HT1080 (cell line): ENCODE measurements around the gene PAQR5. TPM values are rescaled to one million over a fixed set of nuclear protein-coding genes. Genes with fewer than 3 reads are reported as not detected.
A peak's percentile ranks its signal among the peaks of the same experiment; 100 is the strongest.
"Not testable (repeated sequence)": the region's sequence is repeated elsewhere in the genome, so short reads cannot be mapped to it uniquely, and the experiment has no call there.

Experiments
- DNase-seq: peaks from one replicate; pipeline ENCODE4 v3.0.0-alpha.2; 2015; ENCODE audit warnings: low read depth
- polyA plus RNA-seq, 2 experiments: library from polyadenylated mRNA; depleted of rRNA; stranded (reverse); fragments of >200 nt; gene quantifications; 2 replicates each; pipeline ENCODE4 v1.2.3, GENCODE V29; 2015
- total RNA-seq: library from RNA; depleted of rRNA; stranded (reverse); fragments of >200 nt; shearing (Covaris generic); gene quantifications from 2 replicates; pipeline ENCODE4 v1.2.3, GENCODE V29; 2014; rRNA removed

Gene PAQR5, protein sequence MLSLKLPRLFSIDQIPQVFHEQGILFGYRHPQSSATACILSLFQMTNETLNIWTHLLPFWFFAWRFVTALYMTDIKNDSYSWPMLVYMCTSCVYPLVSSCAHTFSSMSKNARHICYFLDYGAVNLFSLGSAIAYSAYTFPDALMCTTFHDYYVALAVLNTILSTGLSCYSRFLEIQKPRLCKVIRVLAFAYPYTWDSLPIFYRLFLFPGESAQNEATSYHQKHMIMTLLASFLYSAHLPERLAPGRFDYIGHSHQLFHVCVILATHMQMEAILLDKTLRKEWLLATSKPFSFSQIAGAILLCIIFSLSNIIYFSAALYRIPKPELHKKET
- 5.3 and 6.5 TPM in 2 replicates for total RNA-seq
- 10.3 TPM in 2 replicates for polyA plus RNA-seq (2015; cell fraction: cytosol; rRNA removed)
- polyA plus RNA-seq (2015; cell fraction: nucleus; rRNA removed): 7.5 and 8.7 TPM in 2 replicates

DNA sequence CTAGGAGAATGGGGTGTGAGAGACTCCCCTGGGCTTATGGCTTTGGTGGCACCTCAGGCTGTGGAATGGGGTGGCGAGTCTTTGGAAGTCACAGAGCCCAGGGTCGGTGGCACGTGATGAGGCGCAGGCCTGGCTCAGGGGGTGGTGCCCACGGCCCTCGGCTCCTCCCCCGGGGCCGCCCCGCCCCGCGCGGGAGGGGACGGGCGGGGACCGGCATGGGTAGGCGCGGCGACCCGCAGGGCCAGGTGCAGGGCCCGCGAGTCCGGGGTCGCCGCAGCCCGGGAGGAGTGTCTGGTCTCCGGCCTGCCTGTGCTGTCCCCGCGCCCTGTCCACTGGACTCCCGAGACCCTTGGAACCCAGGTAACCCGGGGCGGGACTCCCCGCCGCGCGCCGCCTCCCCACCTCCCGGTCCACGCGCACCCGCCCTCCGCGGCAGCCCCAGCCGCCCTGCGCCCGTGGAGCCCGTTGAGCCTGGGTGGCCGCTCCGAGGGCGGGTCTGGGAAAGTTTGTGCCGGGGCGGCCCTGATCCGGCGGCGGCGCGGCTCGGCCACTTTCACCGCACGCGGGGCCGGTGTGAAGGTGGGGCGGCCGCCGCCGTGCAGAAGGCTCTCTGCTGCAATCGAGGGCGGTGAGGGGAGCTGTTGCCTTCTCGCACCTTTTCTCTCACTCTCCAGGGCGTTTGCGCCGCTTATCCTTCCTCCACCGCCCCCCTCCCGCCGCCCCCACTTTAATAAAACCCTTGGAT, at the start of gene PAQR5:
Gene PAQR5, plus strand, starts transcription at position 216 of the 745 bp plus-strand sequence. CDS start 61,169 bp downstream, outside the sequence.
- peak; percentile 22 for DNase-seq

DNA sequence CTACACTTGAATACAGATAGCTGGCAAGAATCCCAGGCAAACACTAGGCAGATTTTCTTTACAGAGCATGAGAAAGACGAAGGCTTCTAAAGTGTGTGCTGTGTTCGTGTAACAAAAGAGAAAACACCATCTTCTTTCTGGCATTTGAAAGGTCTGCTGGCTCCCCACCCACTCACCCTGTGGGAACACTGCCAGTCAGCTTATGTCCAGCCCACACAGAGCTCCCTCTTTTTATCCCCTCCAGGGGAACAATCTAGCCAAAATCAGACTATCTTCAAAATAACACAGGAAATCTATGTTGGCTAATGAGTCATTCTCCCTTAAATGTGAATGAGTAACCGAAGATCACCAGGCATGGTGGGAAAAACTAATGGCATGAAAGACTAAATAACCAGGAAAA, 45.6 kb upstream of the PAQR5 start:
- peak; percentile 92 for DNase-seq

DNA sequence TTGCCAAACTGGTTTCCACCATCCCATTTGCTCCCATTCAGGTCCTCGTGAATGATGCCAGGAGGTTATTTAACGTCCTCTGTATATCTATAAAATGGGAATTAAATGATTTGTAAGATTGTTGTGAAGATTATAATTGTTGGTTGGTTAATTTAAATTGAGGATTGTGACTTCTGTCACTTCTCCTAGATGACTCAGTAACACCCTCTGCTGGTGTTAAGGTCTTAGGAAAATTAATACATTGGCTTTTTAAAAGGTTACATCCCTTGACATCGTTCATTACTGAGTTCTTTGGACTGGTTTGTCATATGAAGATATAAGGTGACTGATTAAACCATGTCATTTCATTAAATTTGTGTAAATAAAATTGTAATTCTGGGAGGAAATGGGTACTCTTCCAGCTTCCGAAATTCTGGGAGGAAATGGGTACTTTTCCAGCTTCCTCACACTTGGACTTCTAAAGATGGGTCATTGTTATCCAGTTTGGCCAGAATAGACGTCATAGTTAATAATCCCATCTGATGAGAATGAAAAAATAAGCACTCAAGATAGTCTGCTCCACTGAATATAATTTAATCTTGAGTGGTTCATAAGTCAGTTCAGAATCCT, 33.3 kb upstream of the PAQR5 start:
- DNase-seq: peak; percentile 12

DNA sequence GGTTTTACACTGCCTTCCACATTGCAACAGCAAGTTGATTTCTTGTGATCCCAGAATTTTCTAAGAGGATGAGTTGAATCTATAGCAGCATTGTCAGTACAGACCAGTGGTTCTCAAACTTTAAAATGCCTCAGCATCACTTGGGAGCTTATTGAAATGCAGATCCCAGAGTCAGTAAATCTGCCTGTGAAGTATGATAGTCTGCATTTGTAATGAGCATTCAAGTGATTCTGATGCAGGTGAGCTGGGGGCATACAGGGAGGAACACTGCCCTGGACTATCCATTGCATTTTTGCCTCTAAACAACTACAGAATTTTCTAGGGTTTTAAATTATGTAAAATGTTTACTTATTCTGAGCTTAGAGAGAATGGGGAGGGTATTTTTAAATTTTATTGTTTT, 27.5 kb upstream of the PAQR5 start:
- no peak for DNase-seq

DNA sequence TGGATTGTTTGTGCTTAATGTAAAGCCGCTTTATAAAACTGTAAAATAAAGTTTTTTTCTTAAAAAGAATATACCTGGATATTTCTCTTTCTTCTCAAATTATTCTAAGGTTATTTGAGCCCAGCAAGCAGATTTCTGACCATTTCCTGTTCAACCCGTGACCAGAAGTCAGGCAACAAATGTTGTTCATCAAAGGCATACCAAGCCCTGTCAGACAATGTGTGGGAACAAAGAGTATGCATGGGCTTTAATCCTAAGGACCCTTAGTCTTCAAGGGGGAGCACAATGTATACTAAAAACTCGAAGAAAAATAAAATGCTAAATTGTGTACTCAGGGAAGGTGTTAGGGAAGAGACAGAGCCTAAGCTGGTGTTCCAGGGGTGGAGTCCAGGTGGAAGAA, 26.6 kb upstream of the PAQR5 start:
- no peak for DNase-seq

DNA sequence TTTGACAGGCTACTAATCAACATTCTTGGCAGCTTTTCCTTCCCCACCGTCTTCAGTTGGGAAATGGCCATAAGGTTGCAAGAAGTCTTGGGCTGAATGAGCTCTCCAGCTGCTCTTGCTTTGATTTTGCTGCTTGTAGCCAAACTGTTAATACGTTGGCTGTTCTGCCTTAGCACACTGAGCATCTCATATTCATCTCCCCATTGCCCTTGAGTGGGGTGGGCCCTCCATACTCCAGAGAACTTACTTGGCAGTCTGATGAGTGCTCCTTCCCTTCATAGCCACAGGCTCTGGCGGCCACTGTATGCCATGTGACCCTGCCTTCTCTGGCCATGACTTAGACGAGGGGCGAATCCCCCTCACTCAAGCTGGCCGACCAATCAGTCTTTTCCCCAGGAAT, 25.8 kb upstream of the PAQR5 start:
- no peak for DNase-seq

DNA sequence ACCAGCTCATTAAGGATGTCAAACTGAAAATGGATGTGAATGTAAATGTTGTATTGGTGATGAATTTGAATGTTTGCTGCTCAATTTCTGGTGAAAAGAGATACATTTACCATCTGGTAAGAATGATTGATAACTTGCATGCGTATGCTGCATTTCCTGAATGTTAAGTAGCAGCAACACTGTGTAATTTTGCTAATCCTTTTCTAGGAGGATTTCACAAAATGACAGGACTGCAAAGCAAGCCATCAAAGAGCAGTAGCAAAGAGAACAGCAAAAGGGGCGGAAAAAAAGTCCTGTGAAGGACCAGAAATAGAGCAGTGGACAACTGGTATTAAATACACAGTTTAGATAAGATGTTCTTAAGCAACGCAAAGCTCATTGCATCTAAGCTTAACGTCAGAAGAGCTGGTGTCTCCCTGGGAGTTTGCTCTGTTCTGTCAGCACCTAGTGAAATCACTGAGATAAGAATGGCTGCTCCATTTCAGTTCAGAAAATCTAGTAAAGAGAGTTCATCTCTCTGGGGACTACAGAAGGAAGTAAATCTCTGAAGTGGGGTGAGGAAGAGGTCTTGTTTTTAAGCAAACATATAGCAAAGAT, 23.5 kb upstream of the PAQR5 start:
- no peak for DNase-seq

DNA sequence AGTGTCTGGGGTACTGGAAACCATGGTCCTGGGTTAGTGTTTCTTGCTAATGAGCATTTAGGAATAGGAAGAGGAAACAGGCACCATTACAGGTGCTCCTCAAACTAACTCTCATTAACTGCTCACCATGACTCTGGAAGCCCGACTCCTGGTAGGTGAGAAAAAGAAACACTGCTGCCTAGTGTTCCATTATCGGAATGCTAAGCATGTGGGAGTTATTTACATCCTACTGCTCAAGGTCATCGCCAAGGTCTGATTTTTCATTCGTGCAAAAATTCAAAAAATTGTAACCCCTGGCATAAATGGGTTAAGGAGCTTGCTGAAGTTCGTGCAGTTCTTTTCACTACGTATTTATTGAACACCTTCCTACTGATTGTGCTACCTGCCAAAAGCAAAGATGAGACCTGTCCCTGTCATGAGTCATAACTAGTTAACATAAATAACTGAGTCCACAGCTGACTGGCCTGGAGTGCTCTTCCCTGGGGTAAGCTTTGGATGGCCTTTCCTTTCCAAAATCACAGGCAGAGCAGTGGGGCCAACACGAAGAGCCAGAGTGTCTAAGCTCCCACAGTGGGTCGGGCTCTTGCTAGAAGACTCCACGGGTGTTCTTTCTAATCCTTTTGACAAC, 22.7 kb upstream of the PAQR5 start:
- no peak for DNase-seq

DNA sequence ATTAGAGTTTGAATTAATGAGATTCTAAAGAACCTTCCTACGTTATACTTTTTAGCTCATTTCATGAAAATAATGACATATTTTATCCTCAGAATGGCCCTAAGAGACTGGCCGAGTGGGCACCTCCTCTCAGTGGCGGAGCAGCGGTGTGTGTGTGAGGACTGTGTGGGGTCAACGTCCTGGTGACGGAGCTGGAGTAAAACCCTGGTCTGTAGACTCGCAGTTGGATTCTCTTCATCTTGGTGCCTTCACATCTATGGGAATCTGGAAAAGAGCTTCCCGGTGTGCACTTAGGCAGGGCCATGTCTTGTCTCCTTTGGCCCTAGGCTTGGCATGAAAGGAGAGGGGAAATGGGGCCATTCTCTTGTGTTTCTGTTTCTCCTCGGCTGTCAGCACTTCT, 21.4 kb upstream of the PAQR5 start:
- DNase-seq: no peak

DNA sequence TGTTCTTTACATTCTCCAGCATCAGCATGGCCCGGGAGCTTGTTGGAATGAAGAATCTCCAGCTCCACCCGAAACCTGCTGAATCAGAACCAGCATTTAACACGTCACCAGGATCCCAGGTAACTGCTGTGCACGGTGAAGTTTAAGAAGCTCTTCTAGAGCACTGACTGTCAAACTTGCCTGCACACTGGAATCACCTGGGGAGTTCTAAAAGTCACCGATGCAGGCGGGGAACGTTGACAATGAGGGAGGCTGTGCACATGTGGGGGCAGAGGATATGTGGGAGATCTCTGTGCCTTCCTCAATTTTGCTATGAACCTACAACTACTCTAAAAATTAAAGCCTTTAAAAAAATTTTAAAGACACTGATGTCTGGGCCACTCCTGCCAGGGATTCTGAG, 19.1 kb upstream of the PAQR5 start:
- DNase-seq: no peak

DNA sequence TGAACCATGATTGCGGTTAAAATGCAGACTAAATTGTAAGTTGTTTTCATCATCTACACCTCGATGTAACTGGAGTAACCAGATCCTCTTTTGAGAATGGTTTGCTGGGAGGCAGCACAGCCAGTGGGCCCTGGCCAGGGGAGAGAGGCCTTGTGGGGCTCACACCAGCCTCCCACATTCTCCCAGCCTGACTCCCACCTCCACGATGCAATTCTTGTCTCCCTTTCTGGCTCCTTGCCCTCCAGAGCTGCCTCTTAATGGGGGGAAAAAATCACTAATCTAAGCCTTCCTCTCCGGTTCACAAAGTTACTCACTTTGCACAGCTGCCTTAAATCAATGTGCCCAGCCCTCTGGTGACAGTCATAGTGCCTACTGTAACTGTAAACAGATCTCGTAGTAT, 17.9 kb upstream of the PAQR5 start:
- DNase-seq: no peak

DNA sequence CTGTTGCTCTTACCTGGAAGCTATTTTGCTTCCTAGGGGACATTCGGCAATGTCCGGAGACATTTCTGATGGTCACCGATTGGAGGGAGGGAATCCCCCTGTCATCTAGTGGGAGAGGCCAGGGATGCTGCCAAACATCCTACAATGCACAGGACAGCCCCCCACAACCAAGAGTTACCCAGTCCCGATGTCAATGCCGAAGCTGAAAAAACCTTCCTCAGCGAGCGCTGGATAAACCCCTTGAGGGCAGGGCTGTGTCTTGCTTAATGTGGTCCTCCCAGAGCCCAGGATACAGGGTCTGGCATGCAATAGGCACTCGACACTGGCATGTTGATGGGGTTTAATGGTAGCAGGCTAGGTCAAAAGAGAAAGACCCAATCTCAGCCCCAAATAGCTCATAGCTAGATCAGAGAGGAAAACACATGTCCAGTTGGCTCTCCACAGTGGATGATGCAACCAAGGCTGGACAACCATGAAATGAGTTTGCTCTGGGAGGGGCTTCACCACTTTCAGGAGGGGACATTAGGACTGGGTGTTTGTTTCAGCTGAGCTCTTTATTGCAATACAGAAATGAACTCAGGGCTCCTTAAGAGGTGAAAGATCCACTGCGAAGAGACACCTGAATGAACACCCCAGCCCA, 16.5 kb upstream of the PAQR5 start:
- DNase-seq: no peak

DNA sequence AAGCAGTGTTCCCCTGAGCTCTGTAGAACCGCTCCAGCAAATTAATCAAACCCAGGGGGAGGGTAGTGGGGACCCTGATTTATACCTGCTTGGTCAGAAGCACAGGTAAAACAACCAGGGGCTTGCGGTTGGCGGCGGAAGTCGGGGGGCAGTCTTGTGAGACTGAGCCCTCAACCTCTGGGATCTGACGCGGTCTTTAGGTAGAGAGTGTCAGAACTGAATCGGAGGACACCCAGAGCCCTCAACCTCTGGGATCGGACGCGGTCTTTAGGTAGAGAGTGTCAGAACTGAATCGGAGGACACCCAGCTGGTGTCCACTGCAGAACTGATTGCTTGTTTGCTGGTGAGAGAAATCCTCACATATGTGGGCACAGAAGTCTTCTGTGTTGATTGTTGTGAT, 12.9 kb upstream of the PAQR5 start:
- DNase-seq: no peak

DNA sequence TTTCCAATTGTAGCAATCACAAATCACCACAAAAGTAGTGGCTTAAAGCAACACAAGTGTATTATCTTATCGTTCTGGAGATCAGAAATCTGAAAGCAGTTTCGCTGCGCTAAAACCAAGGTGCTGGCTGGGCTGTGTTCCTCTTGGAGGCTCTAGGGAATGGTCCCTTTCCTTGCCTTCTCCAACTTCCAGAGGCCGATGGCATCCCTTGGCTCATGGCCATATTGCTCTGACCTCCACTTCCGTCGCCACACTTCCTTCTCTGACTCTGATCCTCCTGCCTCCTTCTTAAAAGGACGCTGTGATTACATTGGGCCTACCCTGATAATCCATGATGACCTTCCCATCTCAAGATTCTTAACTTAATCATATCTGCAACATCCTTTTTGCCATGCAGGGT, 10.7 kb upstream of the PAQR5 start:
- no peak for DNase-seq

DNA sequence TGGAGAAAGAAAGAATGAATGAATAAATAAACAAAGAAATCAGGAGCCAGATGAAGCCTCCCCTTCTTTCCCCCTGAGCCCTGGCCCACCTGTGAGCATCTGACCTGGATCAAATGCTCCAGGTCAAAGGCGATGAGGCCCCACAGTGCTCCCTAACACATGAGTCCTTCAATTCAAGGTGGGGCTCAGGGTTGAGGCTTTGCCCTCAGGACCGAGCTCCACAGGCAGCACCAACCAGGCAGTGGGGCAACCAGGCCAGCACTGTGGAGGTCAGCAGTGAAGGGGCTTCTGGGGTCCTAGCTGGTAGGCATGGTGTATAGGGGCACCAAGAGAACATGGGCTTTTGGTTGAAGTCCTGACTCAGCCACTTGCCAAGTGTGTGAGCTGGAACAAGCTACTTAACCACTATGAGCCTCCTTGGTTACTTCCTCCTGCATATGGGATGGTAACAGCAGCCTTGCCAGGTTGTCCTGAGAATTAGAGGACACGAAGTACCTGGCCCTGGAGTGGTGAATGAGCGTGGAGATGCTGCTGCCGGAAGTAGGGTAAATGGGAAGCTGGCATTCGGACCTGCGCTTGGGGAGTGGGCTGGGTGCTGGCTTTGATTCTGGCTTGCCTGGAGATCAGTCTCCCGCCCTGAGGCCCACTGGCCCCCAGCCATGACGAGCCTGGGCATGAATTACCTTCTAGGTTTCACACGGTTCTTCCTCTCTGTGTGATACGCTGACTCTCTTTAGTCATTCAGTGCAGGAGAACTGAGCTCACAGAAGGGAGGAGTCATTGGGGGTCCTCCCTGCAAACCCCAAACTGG, 10.0 kb upstream of the PAQR5 start:
- no peak for DNase-seq

DNA sequence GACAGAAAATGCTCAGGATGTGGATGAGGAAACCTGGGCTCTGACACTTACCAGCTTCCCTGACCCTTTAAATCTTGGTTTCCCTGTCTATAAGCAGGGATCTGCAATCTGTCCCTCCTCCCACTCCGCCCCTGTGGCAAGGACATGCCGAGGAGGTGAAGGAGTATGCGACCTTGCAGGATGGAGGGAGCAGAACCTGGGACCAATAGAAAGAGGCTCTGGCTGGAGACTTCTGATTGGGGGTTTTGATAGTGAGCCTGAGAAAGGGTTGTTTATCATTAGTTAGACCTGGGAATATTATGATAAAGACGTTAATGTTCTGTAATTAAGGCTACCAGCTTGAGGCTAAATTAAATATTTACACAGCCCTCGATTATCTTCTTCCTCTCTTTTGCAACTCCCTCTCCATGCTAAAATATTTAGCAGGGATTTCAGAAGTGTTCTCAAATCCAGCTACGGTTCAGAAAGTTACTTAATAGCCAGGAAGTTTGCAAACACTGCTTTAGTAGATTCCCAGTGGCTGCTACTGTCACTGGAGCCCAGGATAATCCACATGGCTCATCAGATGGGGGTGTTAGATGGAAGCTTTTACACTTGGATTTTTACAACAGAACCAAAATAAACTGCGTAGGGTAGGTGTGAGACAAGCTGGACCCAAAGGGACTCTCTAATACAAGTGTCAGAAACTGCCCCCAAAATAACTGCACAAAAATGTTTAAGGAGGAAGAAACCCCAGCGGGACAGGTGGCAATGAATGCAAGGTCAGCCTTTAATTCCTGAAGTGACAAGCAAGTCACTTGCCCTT, 9.2 kb upstream of the PAQR5 start:
- DNase-seq: no peak

DNA sequence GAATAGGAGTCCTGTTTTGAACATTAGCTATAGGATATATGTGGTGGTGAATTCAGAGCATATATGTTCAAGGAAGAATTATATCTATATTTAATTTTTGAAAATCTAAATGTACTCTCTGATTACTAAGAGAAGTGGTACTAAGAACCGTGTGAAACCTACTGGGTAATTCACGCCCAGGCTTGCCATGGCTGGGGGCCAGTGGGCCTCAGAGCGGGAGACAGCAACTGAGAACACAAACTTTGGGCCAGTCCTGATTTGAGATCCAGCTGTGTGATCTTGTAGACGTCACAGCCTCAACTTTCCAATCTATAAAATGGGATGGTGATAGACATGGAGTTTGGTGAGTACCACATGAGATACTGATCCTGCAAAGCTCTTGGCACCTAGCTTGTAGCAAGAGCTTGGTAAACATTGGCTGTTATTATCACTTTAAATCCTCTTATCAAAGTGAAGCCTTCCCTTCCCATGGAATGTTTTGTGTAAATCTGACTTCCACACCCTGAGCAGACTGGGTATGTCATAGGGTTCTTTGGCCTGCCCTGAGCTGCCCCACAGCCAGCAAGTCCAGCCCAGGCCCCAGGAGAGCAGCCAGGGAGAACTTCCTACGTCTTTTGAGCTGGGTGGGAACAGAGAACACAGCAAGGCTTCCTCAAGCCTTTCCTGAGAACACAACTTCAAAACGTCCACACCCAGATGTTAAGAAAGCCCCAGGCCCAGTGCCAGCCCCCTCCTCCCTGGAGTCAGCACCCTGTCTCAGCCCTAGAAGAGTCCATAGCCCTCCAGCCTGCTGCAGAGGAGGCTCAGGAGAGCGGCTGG, 8.2 kb upstream of the PAQR5 start:
- no peak for DNase-seq

DNA sequence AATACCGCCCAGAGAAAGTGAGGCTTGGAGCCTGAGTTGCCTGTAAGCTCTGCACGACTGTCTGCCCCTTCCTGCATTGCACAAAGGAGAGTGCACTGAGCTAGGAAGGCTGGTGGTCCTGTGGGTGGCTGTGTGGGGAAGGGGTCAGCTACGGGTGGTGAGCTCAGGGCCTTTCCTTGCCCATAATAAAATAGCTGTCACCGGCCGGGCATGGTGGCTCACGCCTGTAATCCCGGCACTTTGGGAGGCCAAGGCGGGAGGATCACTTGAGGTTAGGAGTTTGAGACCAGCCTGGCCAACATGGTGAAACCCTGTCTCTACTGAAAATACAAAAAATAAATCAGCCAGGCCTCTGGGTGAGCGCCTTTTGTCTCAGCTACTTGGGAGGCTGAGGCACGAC, 7.1 kb upstream of the PAQR5 start:
- DNase-seq: not testable (repeated sequence)
